Femur (tissue), 1 donor: ENCODE results near the gene REXO5.
"Not testable (repeated sequence)": the region's sequence is repeated elsewhere in the genome, so short reads cannot be mapped to it uniquely, and the experiment has no call there.

Experiments used
- DNase-seq: peaks from one replicate; pipeline ENCODE4 v3.0.0-alpha.2; 2017

REXO5 gene

GRCh38 chr16:20851601-20852000, 45.3 kb downstream of the REXO5 start:
- DNase-seq: peak; percentile 89

GRCh38 chr16:20853143-20853542, 46.8 kb downstream of the REXO5 start:
- DNase-seq: no peak

GRCh38 chr16:20853981-20854620, 47.8 kb downstream of the REXO5 start:
- no peak for DNase-seq

- DNase-seq: no peak
Observed at GRCh38 chr16:20854963-20855362, 48.6 kb downstream of the REXO5 start.

GRCh38 chr16:20857281-20857680, 51.0 kb downstream of the REXO5 start:
- no peak for DNase-seq

GRCh38 chr16:20859229-20859628, 52.9 kb downstream of the REXO5 start:
- no peak for DNase-seq

GRCh38 chr16:20859699-20860098, 53.4 kb downstream of the REXO5 start:
- no peak for DNase-seq

GRCh38 chr16:20860361-20860760, 54.0 kb downstream of the REXO5 start:
- DNase-seq: no peak

GRCh38 chr16:20860995-20861394, 54.7 kb downstream of the REXO5 start:
- DNase-seq: not testable (repeated sequence)

GRCh38 chr16:20862162-20862960, 56.0 kb downstream of the REXO5 start:
- DNase-seq: no peak

- DNase-seq: not testable (repeated sequence)
Observed at GRCh38 chr16:20864376-20864775, 58.0 kb downstream of the REXO5 start.

- DNase-seq: no peak
Observed at GRCh38 chr16:20865420-20866131, 59.2 kb downstream of the REXO5 start.

- no peak for DNase-seq
Observed at GRCh38 chr16:20866145-20866772, 59.9 kb downstream of the REXO5 start.

GRCh38 chr16:20866801-20867200, 60.5 kb downstream of the REXO5 start:
- DNase-seq: no peak

GRCh38 chr16:20867585-20867984, 61.3 kb downstream of the REXO5 start:
- no peak for DNase-seq

GRCh38 chr16:20868890-20869289, 62.6 kb downstream of the REXO5 start:
- peak; percentile 74 for DNase-seq

GRCh38 chr16:20870122-20870820, 63.9 kb downstream of the REXO5 start:
- DNase-seq: no peak

- no peak for DNase-seq
Observed at GRCh38 chr16:20871258-20871657, 64.9 kb downstream of the REXO5 start.

- no peak for DNase-seq
Observed at GRCh38 chr16:20871941-20872815, 65.9 kb downstream of the REXO5 start.

- DNase-seq: no peak
Observed at GRCh38 chr16:20873331-20873730, 67.0 kb downstream of the REXO5 start.

GRCh38 chr16:20874088-20874581, 67.8 kb downstream of the REXO5 start:
- no peak for DNase-seq

GRCh38 chr16:20875355-20875650, 69.0 kb downstream of the REXO5 start:
- DNase-seq: no peak
